Naive thymus-derived CD4-positive, alpha-beta T cell (primary cell): ENCODE data around the gene TNS2. TPM values are rescaled to one million over a fixed set of nuclear protein-coding genes. Genes with fewer than 3 reads are reported as not detected.

Experiments
- ATAC-seq: fragments of 150-1000 bp; cut with Tn5 transposase; 2 replicates; pipeline ENCODE4 v1.10.0; 2021; ENCODE audit warnings: mild to moderate bottlenecking, moderate library complexity
- CTCF ChIA-PET: fragments of 350-600 bp; sonication (Branson Sonifier 250); formaldehyde crosslinking; loops from one replicate; lab custom pipeline; 2021; ENCODE audit warnings: antibody characterized with exemption; lab: Charles Lee
- POLR2A ChIA-PET: fragments of 350-600 bp; sonication (Branson Sonifier 250); formaldehyde crosslinking; loops from one replicate; lab custom pipeline; 2021; ENCODE audit warnings: antibody characterized with exemption, inconsistent platforms; lab: Charles Lee
- DNase-seq, 9 donors: peaks; one replicate each; pipeline versions ENCODE4 v3.0.0 to v3.0.0-alpha.2; 2020 to 2022; ENCODE audit warnings: mixed read lengths in 1 of 9
- H3K27ac ChIP-seq: one replicate; pipeline ENCODE4 v1.7.0; 2013; ENCODE audit warnings: mild to moderate bottlenecking, low read depth, low read length, moderate library complexity
- H3K27me3 ChIP-seq, 2 donors: one replicate each; pipeline ENCODE4 v1.7.0; 2013; ENCODE audit warnings: low read length in 2 of 2, mild to moderate bottlenecking in 2 of 2, moderate library complexity in 2 of 2; ENCODE audit not compliant: control insufficient read depth in 2 of 2, insufficient read depth in 2 of 2
- H3K36me3 ChIP-seq, 3 experiments: 1 replicate in 2 of 3; 2 replicates in 1 of 3; pipeline ENCODE4 v1.7.0; 2013; ENCODE audit warnings: low read length in 3 of 3, mild to moderate bottlenecking in 3 of 3, moderate library complexity in 1 of 3; ENCODE audit not compliant: insufficient read depth in 3 of 3, control insufficient read depth in 2 of 3
- H3K4me1 ChIP-seq, 2 donors: one replicate each; pipeline ENCODE4 v1.7.0; 2013; ENCODE audit warnings: low read length in 2 of 2, mild to moderate bottlenecking in 2 of 2, moderate library complexity in 1 of 2; ENCODE audit not compliant: control insufficient read depth in 2 of 2, insufficient read depth in 2 of 2
- H3K4me3 ChIP-seq: 2 replicates; pipeline ENCODE4 v1.7.0; 2013; ENCODE audit warnings: mild to moderate bottlenecking, low read length
- H3K9me3 ChIP-seq, 3 experiments: 1 replicate in 2 of 3; 2 replicates in 1 of 3; pipeline ENCODE4 v1.7.0; 2013; ENCODE audit warnings: low read length in 3 of 3; ENCODE audit not compliant: control insufficient read depth in 2 of 3
- H3K27ac Mint-ChIP-seq, 9 donors: one replicate each; pipeline ENCODE4 v1.8.0; 2020 to 2022; ENCODE audit warnings: mixed read lengths in 9 of 9, mild to moderate bottlenecking in 8 of 9, moderate library complexity in 5 of 9, inconsistent platforms in 2 of 9
- H3K27me3 Mint-ChIP-seq, 5 donors: one replicate each; pipeline ENCODE4 v1.8.0; 2021 to 2022; ENCODE audit warnings: mixed read lengths in 5 of 5, mild to moderate bottlenecking in 1 of 5
- H3K36me3 Mint-ChIP-seq, 5 donors: one replicate each; pipeline ENCODE4 v1.8.0; 2020 to 2022; ENCODE audit warnings: mixed read lengths in 5 of 5, mild to moderate bottlenecking in 3 of 5, inconsistent platforms in 1 of 5
- H3K4me1 Mint-ChIP-seq, 7 donors: one replicate each; pipeline ENCODE4 v1.8.0; 2020 to 2022; ENCODE audit warnings: mixed read lengths in 7 of 7, mild to moderate bottlenecking in 3 of 7, inconsistent platforms in 1 of 7
- H3K4me3 Mint-ChIP-seq, 10 donors: one replicate each; pipeline ENCODE4 v1.8.0; 2020 to 2022; ENCODE audit warnings: mild to moderate bottlenecking in 10 of 10, mixed read lengths in 10 of 10, moderate library complexity in 6 of 10, inconsistent platforms in 2 of 10
- H3K9me3 Mint-ChIP-seq, 11 donors: one replicate each; pipeline ENCODE4 v1.8.0; 2020 to 2022; ENCODE audit warnings: mixed read lengths in 11 of 11, mild to moderate bottlenecking in 4 of 11, inconsistent platforms in 1 of 11, moderate library complexity in 1 of 11
- intact Hi-C, 2 donors: fragments of 100-400 bp; cut with micrococcal nuclease; formaldehyde crosslinking; loops; one replicate each; pipeline ENCODE4 v1.15.1; 2023
- polyA plus RNA-seq, 2 donors: library from polyadenylated mRNA; unstranded; fragments of 300-500 nt; fragmentation: Illumina TruSeq; gene quantifications; one replicate each; pipeline ENCODE4 v1.2.3, GENCODE V29; 2021
- total RNA-seq, 6 experiments: library from RNA in 5 of 6; stranded (reverse) in 5 of 6; gene quantifications; 1 replicate in 5 of 6; 2 replicates in 1 of 6; pipeline ENCODE4 v1.2.3 and lab custom pipeline; 2021 to 2026

The TNS2 gene
- total and polyA plus RNA-seq, 7 experiments from 2014 or later, result 0.26 to 4.4 (median 2.3) TPM

- Histone ChIP-seq H3K27me3 (no peaks in the 10 kb centered on the region), H3K9me3 (no peaks in the 10 kb centered on the region), H3K4me3 (no peak overlapping the region), H3K4me1 (peaks cover 6 to 8% of the 10 kb centered on the region in 2 donors), H3K27ac (no peak overlapping the region), H3K36me3 (peaks cover 0 to 3% (median 0%) of the 10 kb centered on the region in 3 experiments)
- H3K27ac Mint-ChIP-seq, result no peak overlapping the region
- intact Hi-C loops, result no loop called here
- peaks cover 0 to 16% (median 0%) of the 10 kb centered on the region in 5 donors for H3K27me3 Mint-ChIP-seq
- H3K4me3 Mint-ChIP-seq, result no peak overlapping the region
- CTCF ChIA-PET, result interaction anchor here (2.0 kb wide), 1 partner anchor 15 kb away, joined by 5 read pairs; no protein-coding TSS in a partner anchor
- H3K36me3 Mint-ChIP-seq, result no peaks in the 10 kb centered on the region
- H3K4me1 Mint-ChIP-seq, result peaks cover 11 to 29% (median 22%) of the 10 kb centered on the region in 7 donors
- DNase-seq (no peak), ATAC-seq (no peak)
- no peaks in the 10 kb centered on the region for H3K9me3 Mint-ChIP-seq
- POLR2A ChIA-PET, result interaction anchor here (0.9 kb wide), 1 partner anchor 15 kb away, joined by 3 read pairs; no protein-coding TSS in a partner anchor
Measured at GRCh38 chr12:53082637-53083175, 32.8 kb downstream of the TNS2 start.

DNA sequence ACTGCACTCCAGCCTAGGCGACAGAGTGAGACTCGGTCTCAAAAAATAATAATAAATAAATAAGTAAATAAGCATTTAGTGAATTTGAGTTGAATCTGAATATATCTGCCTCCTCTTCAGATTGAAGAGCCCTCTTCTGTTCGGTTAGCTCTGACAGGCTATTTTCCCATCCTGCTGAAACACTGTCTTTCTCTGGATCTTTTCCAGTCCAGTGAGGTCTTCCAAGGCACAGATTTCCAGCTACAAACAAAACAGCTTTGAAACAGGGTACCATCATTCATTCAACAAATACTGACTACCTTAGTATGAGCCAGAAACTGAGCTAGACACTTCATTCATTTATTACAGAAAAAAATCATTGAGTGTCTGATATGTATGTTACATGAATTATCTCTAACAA is 36.5 kb downstream of the TNS2 start:
- no peak overlapping the region for H3K4me3 Mint-ChIP-seq
- peaks cover 0 to 36% (median 0%) of the 10 kb centered on the region in 5 donors for H3K27me3 Mint-ChIP-seq
- CTCF ChIA-PET, result interaction anchor here (0.8 to 2.0 kb wide), 2 partner anchors 11 to 19 kb away, joined by 3 to 5 read pairs; partner anchors contain the start of gene IGFBP6
- DNase-seq (no peak), ATAC-seq (no peak)
- H3K36me3 ChIP-seq, result no peaks in the 10 kb centered on the region
- H3K9me3 Mint-ChIP-seq, result no peaks in the 10 kb centered on the region
- POLR2A ChIA-PET, result interaction anchor here (0.6 to 1.5 kb wide), 2 partner anchors 11 to 195 kb away, joined by 3 read pairs; no protein-coding TSS in a partner anchor
- H3K4me3 ChIP-seq, result no peak overlapping the region
- no peak overlapping the region for H3K27ac Mint-ChIP-seq
- no peaks in the 10 kb centered on the region for H3K27me3 ChIP-seq
- intact Hi-C loops, result no loop called here
- no peaks in the 10 kb centered on the region for H3K36me3 Mint-ChIP-seq
- H3K4me1 Mint-ChIP-seq, result peaks cover 0 to 5% (median 0%) of the 10 kb centered on the region in 7 donors
- H3K9me3 ChIP-seq, result no peaks in the 10 kb centered on the region
- no peak overlapping the region for H3K27ac ChIP-seq
- H3K4me1 ChIP-seq, result no peaks in the 10 kb centered on the region

DNA sequence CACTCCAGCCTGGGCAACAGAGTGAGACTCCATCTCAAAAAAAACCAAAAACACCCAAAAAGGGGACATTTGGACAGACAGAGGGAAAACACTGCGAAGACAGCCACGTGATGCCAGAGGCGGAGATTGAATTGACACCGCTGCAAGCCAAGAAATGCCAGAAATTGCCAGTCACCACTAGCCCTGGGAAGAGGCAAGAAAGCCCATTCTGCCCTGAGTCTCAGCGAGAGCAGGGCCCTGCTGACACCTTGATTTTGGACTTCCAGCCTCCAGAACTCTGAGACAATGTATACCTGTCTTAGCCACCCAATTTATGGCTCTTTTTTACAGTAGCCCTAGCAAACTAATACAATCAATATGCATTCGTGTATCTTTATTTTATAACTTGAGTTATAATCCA is 40.2 kb downstream of the TNS2 start:
- ChIA-PET POLR2A (interaction anchor here (0.7 to 1.4 kb wide), 2 partner anchors 11 to 101 kb away, joined by 3 to 6 read pairs; partner anchors contain the start of gene SPRYD3), CTCF (interaction anchor here (1.0 to 1.4 kb wide), 2 partner anchors 12 to 13 kb away, joined by 3 read pairs; partner anchors contain the start of gene SOAT2)
- no peaks in the 10 kb centered on the region for H3K9me3 ChIP-seq

GRCh38 chr12:53090554-53090953 is 40.7 kb downstream of the TNS2 start:
- peaks cover 0 to 50% (median 5%) of the 10 kb centered on the region in 5 donors for H3K27me3 Mint-ChIP-seq
- peaks cover 0 to 5% (median 0%) of the 10 kb centered on the region in 7 donors for H3K4me1 Mint-ChIP-seq
- H3K4me3 Mint-ChIP-seq, result no peak overlapping the region
- no peaks in the 10 kb centered on the region for H3K27me3 ChIP-seq
- ATAC-seq (no peak), DNase-seq (no peak)
- no peaks in the 10 kb centered on the region for H3K9me3 ChIP-seq
- CTCF ChIA-PET, result interaction anchor here (0.5 to 1.4 kb wide), 3 partner anchors 12 to 25 kb away, joined by 3 read pairs; partner anchors contain the start of gene SOAT2
- no peak overlapping the region for H3K27ac ChIP-seq
- no peaks in the 10 kb centered on the region for H3K36me3 ChIP-seq
- no peaks in the 10 kb centered on the region for H3K36me3 Mint-ChIP-seq
- intact Hi-C loops, result no loop called here
- POLR2A ChIA-PET, result interaction anchor here (0.7 to 1.4 kb wide), 3 partner anchors 9 to 101 kb away, joined by 3 to 6 read pairs (median 3); partner anchors contain the start of gene SPRYD3
- no peak overlapping the region for H3K27ac Mint-ChIP-seq
- H3K4me3 ChIP-seq, result no peak overlapping the region
- no peaks in the 10 kb centered on the region for H3K4me1 ChIP-seq
- no peaks in the 10 kb centered on the region for H3K9me3 Mint-ChIP-seq

More for the DNA sequence above, 40.2 kb downstream of the TNS2 start:
- ATAC-seq, result no peak
- H3K27ac Mint-ChIP-seq, result peak overlapping the region in 1 of 9 donors; percentile 55
- H3K27me3 ChIP-seq, result no peaks in the 10 kb centered on the region
- no peaks in the 10 kb centered on the region for H3K9me3 Mint-ChIP-seq
- peaks cover 0 to 50% (median 5%) of the 10 kb centered on the region in 5 donors for H3K27me3 Mint-ChIP-seq
- H3K4me1 Mint-ChIP-seq, result peaks cover 0 to 5% (median 0%) of the 10 kb centered on the region in 7 donors
- intact Hi-C loops, result no loop called here
- no peak overlapping the region for H3K4me3 Mint-ChIP-seq
- H3K36me3 Mint-ChIP-seq, result no peaks in the 10 kb centered on the region
- no peak for DNase-seq
- H3K27ac ChIP-seq, result no peak overlapping the region
- no peaks in the 10 kb centered on the region for H3K36me3 ChIP-seq
- no peak overlapping the region for H3K4me3 ChIP-seq
- H3K4me1 ChIP-seq, result no peaks in the 10 kb centered on the region

- POLR2A ChIA-PET, result interaction anchor here (1.0 to 2.0 kb wide), 2 partner anchors 12 to 16 kb away, joined by 3 to 8 read pairs; partner anchors contain the start of gene SPRYD3
- ATAC-seq (no peak), DNase-seq (no peak)
- Histone ChIP-seq H3K27me3 (no peaks in the 10 kb centered on the region), H3K4me1 (no peaks in the 10 kb centered on the region), H3K36me3 (no peaks in the 10 kb centered on the region), H3K4me3 (no peak overlapping the region), H3K9me3 (no peaks in the 10 kb centered on the region), H3K27ac (no peak overlapping the region)
- intact Hi-C loops, result no loop called here
- Mint-ChIP-seq H3K9me3 (no peaks in the 10 kb centered on the region), H3K27ac (no peak overlapping the region), H3K4me3 (no peak overlapping the region), H3K36me3 (no peaks in the 10 kb centered on the region), H3K4me1 (peaks cover 0 to 12% (median under 1%) of the 10 kb centered on the region in 7 donors), H3K27me3 (peaks cover 0 to 55% (median 4%) of the 10 kb centered on the region in 5 donors)
- CTCF ChIA-PET, result interaction anchor here (1.0 kb wide), 1 partner anchor 26 kb away, joined by 3 read pairs; no protein-coding TSS in a partner anchor
Measured at GRCh38 chr12:53091756-53092155, 41.9 kb downstream of the TNS2 start.

- ATAC-seq, result peak; percentile 75
- H3K4me1 Mint-ChIP-seq, result peaks cover 16 to 27% (median 18%) of the 10 kb centered on the region in 7 donors
- no peaks in the 10 kb centered on the region for H3K9me3 Mint-ChIP-seq
- no peak overlapping the region for H3K4me3 Mint-ChIP-seq
- ChIA-PET POLR2A (interaction anchor here (2.0 kb wide), 1 partner anchor 14 kb away, joined by 8 read pairs; the partner anchor contains the start of gene SPRYD3), CTCF (interaction anchor here (1.5 to 3.0 kb wide), 3 partner anchors 9 to 27 kb away, joined by 3 to 9 read pairs (median 6); partner anchors contain the start of gene SOAT2)
- no peak for DNase-seq
- Histone ChIP-seq H3K4me3 (no peak overlapping the region), H3K27ac (no peak overlapping the region), H3K9me3 (no peaks in the 10 kb centered on the region), H3K4me1 (peaks cover 13 to 16% of the 10 kb centered on the region in 2 donors), H3K27me3 (no peaks in the 10 kb centered on the region), H3K36me3 (no peaks in the 10 kb centered on the region)
- no peaks in the 10 kb centered on the region for H3K36me3 Mint-ChIP-seq
- no peak overlapping the region for H3K27ac Mint-ChIP-seq
- intact Hi-C loops, result no loop called here
- H3K27me3 Mint-ChIP-seq, result peaks cover 0 to 54% (median 0%) of the 10 kb centered on the region in 5 donors
Measured at GRCh38 chr12:53093777-53094393, 44.0 kb downstream of the TNS2 start.
